ENCODE measurements around the gene ERFL.

The ERFL gene

DNA sequence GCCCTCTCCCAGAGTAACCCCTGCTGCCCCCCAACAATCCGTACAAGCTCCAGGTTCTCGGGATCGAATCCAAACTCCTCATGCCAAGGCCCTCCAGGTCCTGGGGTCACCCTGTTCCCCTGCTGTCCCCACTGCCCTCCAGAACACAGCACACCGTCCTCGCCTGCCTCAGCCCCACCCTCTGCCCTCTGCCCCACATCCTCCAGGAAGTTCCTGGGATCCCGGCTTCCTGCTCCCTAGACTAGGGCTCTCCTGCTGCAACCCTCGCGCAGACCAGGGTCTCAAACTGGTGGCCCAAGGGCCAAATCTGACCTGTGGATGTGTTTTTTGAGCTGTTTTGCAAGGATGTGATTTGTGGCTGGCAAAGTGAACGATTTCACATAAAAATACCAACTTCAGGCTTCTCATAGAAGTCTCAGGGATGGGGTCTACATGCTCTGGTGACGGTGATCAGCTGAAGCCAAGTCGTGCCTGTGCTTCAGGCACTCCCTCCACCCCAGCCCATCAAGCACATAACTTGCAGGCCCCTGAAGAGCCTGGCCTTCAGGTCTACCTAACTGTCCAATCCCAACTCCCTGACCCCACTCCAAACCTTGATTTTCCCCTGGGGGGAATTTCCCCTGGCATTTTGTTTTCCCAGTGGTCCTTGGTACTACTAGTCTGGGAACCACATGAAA, 29.1 kb upstream of the ERFL start:
- peaks cover 22% of the 10 kb centered on the region for H3K4me1 ChIP-seq (ENCODE audit: insufficient read depth, low read length)
- DNase-seq, result no peak
- no peak for ATAC-seq (ENCODE audit: insufficient read depth, low read depth)
- peak overlapping the region; percentile 94 for H3K4me2 ChIP-seq (ENCODE audit: insufficient read depth, low read length)
- H3K36me3 ChIP-seq (ENCODE audit: insufficient read depth, low read length), result peaks cover 19% of the 10 kb centered on the region
- H2AFZ ChIP-seq (ENCODE audit: low read depth, low read length), result no peak overlapping the region
- H3K27me3 ChIP-seq (ENCODE audit: insufficient read depth, low read length, poor library complexity), result no peaks in the 10 kb centered on the region
- no peak overlapping the region for H3K4me3 ChIP-seq (ENCODE audit: low read depth in 1 of 2, low read length in 2 of 2)
- peaks cover 11% of the 10 kb centered on the region for H3K79me2 ChIP-seq (ENCODE audit: insufficient read depth, low read length)
- 0 out of 2 replicates have a peak, but pooled peaks cover 8% of the 10 kb centered on the region for H4K20me1 ChIP-seq (ENCODE audit: insufficient read depth, low read length)
- TF ChIP-seq, protein P1, sequence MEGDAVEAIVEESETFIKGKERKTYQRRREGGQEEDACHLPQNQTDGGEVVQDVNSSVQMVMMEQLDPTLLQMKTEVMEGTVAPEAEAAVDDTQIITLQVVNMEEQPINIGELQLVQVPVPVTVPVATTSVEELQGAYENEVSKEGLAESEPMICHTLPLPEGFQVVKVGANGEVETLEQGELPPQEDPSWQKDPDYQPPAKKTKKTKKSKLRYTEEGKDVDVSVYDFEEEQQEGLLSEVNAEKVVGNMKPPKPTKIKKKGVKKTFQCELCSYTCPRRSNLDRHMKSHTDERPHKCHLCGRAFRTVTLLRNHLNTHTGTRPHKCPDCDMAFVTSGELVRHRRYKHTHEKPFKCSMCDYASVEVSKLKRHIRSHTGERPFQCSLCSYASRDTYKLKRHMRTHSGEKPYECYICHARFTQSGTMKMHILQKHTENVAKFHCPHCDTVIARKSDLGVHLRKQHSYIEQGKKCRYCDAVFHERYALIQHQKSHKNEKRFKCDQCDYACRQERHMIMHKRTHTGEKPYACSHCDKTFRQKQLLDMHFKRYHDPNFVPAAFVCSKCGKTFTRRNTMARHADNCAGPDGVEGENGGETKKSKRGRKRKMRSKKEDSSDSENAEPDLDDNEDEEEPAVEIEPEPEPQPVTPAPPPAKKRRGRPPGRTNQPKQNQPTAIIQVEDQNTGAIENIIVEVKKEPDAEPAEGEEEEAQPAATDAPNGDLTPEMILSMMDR (IDR thresholded peaks at IDR 0.05; ENCODE audit: borderline replicate concordance, extremely low read depth, low read length, poor library complexity, severe bottlenecking), result no peak
- TF ChIP-seq EZH2 (IDR thresholded peaks at IDR 0.05; ENCODE audit: borderline replicate concordance, low read depth, low read length, severe bottlenecking), result no peak
- no peaks in the 10 kb centered on the region for H3K9me3 ChIP-seq (ENCODE audit: insufficient read depth, low read length, severe bottlenecking)
- 0 out of 2 replicates have a peak overlapping the region, but pooled peaks have one; percentile 17 for H3K9ac ChIP-seq (ENCODE audit: low read depth, low read length)
- no peak overlapping the region for H3K27ac ChIP-seq (ENCODE audit: low read length)

DNA sequence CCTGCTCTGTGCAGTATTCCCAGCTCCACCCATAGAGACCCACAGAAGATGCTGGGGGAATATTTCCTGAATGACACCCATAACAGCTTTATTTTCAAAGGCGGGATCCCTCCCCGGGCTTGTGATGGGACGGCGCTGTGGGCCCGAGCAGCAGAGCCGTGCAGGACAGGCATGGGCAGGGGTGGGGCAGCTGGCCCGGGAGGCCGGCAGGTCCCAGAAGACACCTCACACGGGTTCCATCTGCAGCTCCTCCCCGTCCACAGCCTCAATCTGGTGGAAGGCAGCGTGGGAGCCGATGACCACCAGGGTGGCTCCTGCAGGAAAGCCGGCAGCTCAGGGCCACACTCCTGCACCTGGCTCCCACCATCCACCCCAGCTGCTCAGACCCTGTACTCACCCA, 28.4 kb upstream of the ERFL start:
- no peak overlapping the region for H2AFZ ChIP-seq (ENCODE audit: low read depth, low read length)
- DNase-seq (no peak), ATAC-seq (ENCODE audit: insufficient read depth, low read depth) (no peak)
- H3K9me3 ChIP-seq (ENCODE audit: insufficient read depth, low read length, severe bottlenecking), result no peaks in the 10 kb centered on the region
- H3K27me3 ChIP-seq (ENCODE audit: insufficient read depth, low read length, poor library complexity), result no peaks in the 10 kb centered on the region
- H3K4me2 ChIP-seq (ENCODE audit: insufficient read depth, low read length), result no peak overlapping the region
- 0 out of 2 replicates have a peak, but pooled peaks cover 8% of the 10 kb centered on the region for H4K20me1 ChIP-seq (ENCODE audit: insufficient read depth, low read length)
- TF ChIP-seq, protein P1 (IDR thresholded peaks at IDR 0.05; ENCODE audit: borderline replicate concordance, extremely low read depth, low read length, poor library complexity, severe bottlenecking), result no peak
- no peak for TF ChIP-seq EZH2 (IDR thresholded peaks at IDR 0.05; ENCODE audit: borderline replicate concordance, low read depth, low read length, severe bottlenecking)
- H3K79me2 ChIP-seq (ENCODE audit: insufficient read depth, low read length), result peaks cover 11% of the 10 kb centered on the region
- peaks cover 25% of the 10 kb centered on the region for H3K4me1 ChIP-seq (ENCODE audit: insufficient read depth, low read length)
- peaks cover 19% of the 10 kb centered on the region for H3K36me3 ChIP-seq (ENCODE audit: insufficient read depth, low read length)
- H3K4me3 ChIP-seq (ENCODE audit: low read depth in 1 of 2, low read length in 2 of 2), result no peak overlapping the region
- no peak overlapping the region for H3K9ac ChIP-seq (ENCODE audit: low read depth, low read length)
- H3K27ac ChIP-seq (ENCODE audit: low read length), result no peak overlapping the region

DNA sequence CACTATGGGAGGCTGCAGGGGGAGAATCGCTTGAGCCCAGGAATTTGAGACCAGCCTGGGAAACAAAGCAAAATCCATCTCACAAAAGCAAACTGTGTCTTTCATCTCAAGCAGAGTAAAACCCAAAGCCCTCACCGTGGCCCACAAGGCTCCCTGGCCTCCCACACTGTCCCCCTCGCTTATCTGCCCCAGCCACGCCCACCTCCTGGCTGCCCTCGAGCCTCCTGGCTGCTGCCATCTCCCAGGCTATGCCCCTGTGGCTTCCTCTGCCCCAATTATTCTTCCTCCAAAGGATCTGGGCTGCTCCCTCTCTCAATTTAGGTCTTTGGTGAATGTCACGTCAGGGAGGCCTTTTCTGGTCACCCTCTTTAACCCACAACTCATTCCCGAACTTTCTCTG, 27.3 kb upstream of the ERFL start:
- Histone ChIP-seq H3K27me3 (ENCODE audit: insufficient read depth, low read length, poor library complexity) (no peaks in the 10 kb centered on the region), H3K79me2 (ENCODE audit: insufficient read depth, low read length) (peaks cover 11% of the 10 kb centered on the region), H2AFZ (ENCODE audit: low read depth, low read length) (no peak overlapping the region), H3K4me2 (ENCODE audit: insufficient read depth, low read length) (no peak overlapping the region), H3K9me3 (ENCODE audit: insufficient read depth, low read length, severe bottlenecking) (no peaks in the 10 kb centered on the region), H4K20me1 (ENCODE audit: insufficient read depth, low read length) (0 out of 2 replicates have a peak, but pooled peaks cover 8% of the 10 kb centered on the region), H3K9ac (ENCODE audit: low read depth, low read length) (no peak overlapping the region), H3K36me3 (ENCODE audit: insufficient read depth, low read length) (peaks cover 19% of the 10 kb centered on the region), H3K4me3 (ENCODE audit: low read depth in 1 of 2, low read length in 2 of 2) (no peak overlapping the region), H3K4me1 (ENCODE audit: insufficient read depth, low read length) (peaks cover 28% of the 10 kb centered on the region), H3K27ac (ENCODE audit: low read length) (no peak overlapping the region)
- DNase-seq (no peak), ATAC-seq (ENCODE audit: insufficient read depth, low read depth) (no peak)
- TF ChIP-seq EZH2 (IDR thresholded peaks at IDR 0.05; ENCODE audit: borderline replicate concordance, low read depth, low read length, severe bottlenecking), result no peak
- TF ChIP-seq, protein P1 (IDR thresholded peaks at IDR 0.05; ENCODE audit: borderline replicate concordance, extremely low read depth, low read length, poor library complexity, severe bottlenecking), result no peak
